HFF-Myc (cell line): ENCODE results near the gene NRP1.
"Not testable (repeated sequence)": the region's sequence is repeated elsewhere in the genome, so short reads cannot be mapped to it uniquely, and the experiment has no call there.

Experiments used
- DNase-seq: peaks from one replicate; pipeline ENCODE4 v3.0.0-alpha.2; 2011; ENCODE audit warnings: low read depth; ENCODE audit errors: extremely low read depth
- H3K4me3 ChIP-seq: replicated peaks from 2 replicates; pipeline ENCODE4 v1.5.1; 2011; ENCODE audit warnings: low read depth, mild to moderate bottlenecking, control low read depth, low read length
- CTCF ChIP-seq: IDR thresholded peaks from 2 replicates; pipeline ENCODE4 v1.5.1; 2012; ENCODE audit warnings: mild to moderate bottlenecking, low read depth, low read length, control low read depth; ENCODE audit errors: missing control alignments

The NRP1 gene

GRCh38 chr10:33306701-33307519 is 27.6 kb downstream of the NRP1 start:
- H3K4me3 ChIP-seq: no peak overlapping the region
- no peak for DNase-seq
- no peak for TF ChIP-seq CTCF

GRCh38 chr10:33306126-33306525 is 28.3 kb downstream of the NRP1 start:
- no peak for DNase-seq
- H3K4me3 ChIP-seq: no peak overlapping the region
- TF ChIP-seq CTCF: no peak

GRCh38 chr10:33304423-33305225 is 29.8 kb downstream of the NRP1 start:
- TF ChIP-seq CTCF: no peak
- no peak overlapping the region for H3K4me3 ChIP-seq
- no peak for DNase-seq

GRCh38 chr10:33303988-33304387 is 30.5 kb downstream of the NRP1 start:
- no peak for TF ChIP-seq CTCF
- H3K4me3 ChIP-seq: no peak overlapping the region
- DNase-seq: no peak

GRCh38 chr10:33302208-33302829 is 32.1 kb downstream of the NRP1 start:
- TF ChIP-seq CTCF: no peak
- DNase-seq: no peak
- H3K4me3 ChIP-seq: no peak overlapping the region

- no peak overlapping the region for H3K4me3 ChIP-seq
- DNase-seq: no peak
- no peak for TF ChIP-seq CTCF
Observed at GRCh38 chr10:33301097-33301789, 33.2 kb downstream of the NRP1 start.

- DNase-seq, H3K4me3 ChIP-seq: not testable (repeated sequence)
Observed at GRCh38 chr10:33300544-33300943, 33.9 kb downstream of the NRP1 start.
